ENCODE measurements around the gene MARCHF2. TPM values are rescaled to one million over a fixed set of nuclear protein-coding genes. Genes with fewer than 3 reads are reported as not detected.

MARCHF2 gene
- total and polyA plus RNA-seq, 9 of the 15 experiments (the other 6 are each of a cell fraction or from before 2014, with no cell fraction given), result 0.39 to 6.4 (median 2.2) TPM

- TF ChIP-seq, protein P1, sequence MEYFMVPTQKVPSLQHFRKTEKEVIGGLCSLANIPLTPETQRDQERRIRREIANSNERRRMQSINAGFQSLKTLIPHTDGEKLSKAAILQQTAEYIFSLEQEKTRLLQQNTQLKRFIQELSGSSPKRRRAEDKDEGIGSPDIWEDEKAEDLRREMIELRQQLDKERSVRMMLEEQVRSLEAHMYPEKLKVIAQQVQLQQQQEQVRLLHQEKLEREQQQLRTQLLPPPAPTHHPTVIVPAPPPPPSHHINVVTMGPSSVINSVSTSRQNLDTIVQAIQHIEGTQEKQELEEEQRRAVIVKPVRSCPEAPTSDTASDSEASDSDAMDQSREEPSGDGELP (CRISPR knock-in tag; IDR thresholded peaks at IDR 0.05; ENCODE audit: borderline replicate concordance), result peak; percentile 63; the same call in 1 of the 2 replicates
- TF ChIP-seq ADNP (tag; IDR thresholded peaks at IDR 0.05) (no peak; the same call in 1 of the 2 replicates), SRSF9 (IDR thresholded peaks at IDR 0.05; ENCODE audit: borderline replicate concordance, low read depth, low read length) (no peak), CGGBP1 (CRISPR knock-in tag; IDR thresholded peaks at IDR 0.05) (no peak), GABPB1 (CRISPR knock-in tag; IDR thresholded peaks at IDR 0.05) (peak; percentile 94), XRCC3 (IDR thresholded peaks at IDR 0.05) (no peak), CCAR2 (IDR thresholded peaks at IDR 0.05; ENCODE audit: low read depth, low read length) (no peak), PREB (CRISPR knock-in tag; IDR thresholded peaks at IDR 0.05) (0 out of 2 replicates have a peak, but pooled peaks have one; percentile 31), DIDO1 (tag; IDR thresholded peaks at IDR 0.05; ENCODE audit: low read depth) (0 out of 2 replicates have a peak, but pooled peaks have one; percentile 5), HNRNPLL (IDR thresholded peaks at IDR 0.05; ENCODE audit: low read depth, low read length, poor library complexity, severe bottlenecking) (no peak), THRB (CRISPR knock-in tag; conservative IDR thresholded peaks at IDR 0.05) (no peak), ZNF551 (CRISPR knock-in tag; IDR thresholded peaks at IDR 0.05) (no peak), GTF2E2 (tag; IDR thresholded peaks at IDR 0.05) (no peak; the same call in 1 of the 2 replicates), PPARD (CRISPR knock-in tag; IDR thresholded peaks at IDR 0.05) (no peak), KDM2B (CRISPR knock-in tag; IDR thresholded peaks at IDR 0.05) (no peak), POLR2H (tag; IDR thresholded peaks at IDR 0.05; ENCODE audit: low read depth) (peak; percentile 84), NFYB (IDR thresholded peaks at IDR 0.05; ENCODE audit: extremely low read depth, insufficient read length) (peak; percentile 98), RAD51 (IDR thresholded peaks at IDR 0.05; ENCODE audit: borderline replicate concordance, low read depth) (no peak), LCOR (CRISPR knock-in tag; IDR thresholded peaks at IDR 0.05) (0 out of 2 replicates have a peak, but pooled peaks have one; percentile 13), L3MBTL2 (IDR thresholded peaks at IDR 0.05) (peak; percentile 33)
- TF ChIP-seq, protein P2, sequence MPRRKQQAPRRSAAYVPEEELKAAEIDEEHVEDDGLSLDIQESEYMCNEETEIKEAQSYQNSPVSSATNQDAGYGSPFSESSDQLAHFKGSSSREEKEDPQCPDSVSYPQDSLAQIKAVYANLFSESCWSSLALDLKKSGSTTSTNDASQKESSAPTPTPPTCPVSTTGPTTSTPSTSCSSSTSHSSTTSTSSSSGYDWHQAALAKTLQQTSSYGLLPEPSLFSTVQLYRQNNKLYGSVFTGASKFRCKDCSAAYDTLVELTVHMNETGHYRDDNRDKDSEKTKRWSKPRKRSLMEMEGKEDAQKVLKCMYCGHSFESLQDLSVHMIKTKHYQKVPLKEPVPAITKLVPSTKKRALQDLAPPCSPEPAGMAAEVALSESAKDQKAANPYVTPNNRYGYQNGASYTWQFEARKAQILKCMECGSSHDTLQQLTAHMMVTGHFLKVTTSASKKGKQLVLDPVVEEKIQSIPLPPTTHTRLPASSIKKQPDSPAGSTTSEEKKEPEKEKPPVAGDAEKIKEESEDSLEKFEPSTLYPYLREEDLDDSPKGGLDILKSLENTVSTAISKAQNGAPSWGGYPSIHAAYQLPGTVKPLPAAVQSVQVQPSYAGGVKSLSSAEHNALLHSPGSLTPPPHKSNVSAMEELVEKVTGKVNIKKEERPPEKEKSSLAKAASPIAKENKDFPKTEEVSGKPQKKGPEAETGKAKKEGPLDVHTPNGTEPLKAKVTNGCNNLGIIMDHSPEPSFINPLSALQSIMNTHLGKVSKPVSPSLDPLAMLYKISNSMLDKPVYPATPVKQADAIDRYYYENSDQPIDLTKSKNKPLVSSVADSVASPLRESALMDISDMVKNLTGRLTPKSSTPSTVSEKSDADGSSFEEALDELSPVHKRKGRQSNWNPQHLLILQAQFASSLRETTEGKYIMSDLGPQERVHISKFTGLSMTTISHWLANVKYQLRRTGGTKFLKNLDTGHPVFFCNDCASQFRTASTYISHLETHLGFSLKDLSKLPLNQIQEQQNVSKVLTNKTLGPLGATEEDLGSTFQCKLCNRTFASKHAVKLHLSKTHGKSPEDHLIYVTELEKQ (CRISPR knock-in tag; IDR thresholded peaks at IDR 0.05), result no peak
Observed at GRCh38 chr19:8389891-8390616, 23.1 kb upstream of the MARCHF2 start, which contains the start of gene RAB11B (continued).
